IPS DF 6.9 (cell line): ENCODE data around the gene JMY.

ENCODE experiments used
- DNase-seq: peaks from one replicate; pipeline ENCODE4 v3.0.0-alpha.2; 2013; ENCODE audit warnings: low read depth, low spot score
- H3K27ac ChIP-seq: one replicate; pipeline ENCODE4 v1.5.1; 2013; ENCODE audit warnings: low read length, control low read depth
- H3K27me3 ChIP-seq: 2 replicates; pipeline ENCODE4 v1.6.1; 2013; ENCODE audit warnings: mild to moderate bottlenecking, low read length; ENCODE audit not compliant: control insufficient read depth, insufficient read depth
- H3K36me3 ChIP-seq: 2 replicates; pipeline ENCODE4 v1.6.1; 2013; ENCODE audit warnings: low read length; ENCODE audit not compliant: control insufficient read depth, insufficient read depth
- H3K4me1 ChIP-seq: 2 replicates; pipeline ENCODE4 v1.6.1; 2013; ENCODE audit warnings: low read length; ENCODE audit not compliant: control insufficient read depth, insufficient read depth
- H3K4me3 ChIP-seq: 2 replicates; pipeline ENCODE4 v1.5.1; 2013; ENCODE audit warnings: mild to moderate bottlenecking, low read length
- H3K9me3 ChIP-seq: 2 replicates; pipeline ENCODE4 v1.6.1; 2013; ENCODE audit warnings: low read length, inconsistent platforms; ENCODE audit not compliant: control insufficient read depth, insufficient read depth
- WGBS: extraction: QIAGEN DNeasy Blood & Tissue Kit; methylation state at CpG from one replicate; pipeline ENCODE4 v1.1.7; 2013; ENCODE audit warnings: mixed read lengths, missing lambda C conversion rate; ENCODE audit not compliant: insufficient read length, insufficient coverage; 5-methylcytosine and 5-hydroxymethylcytosine counted together

Gene JMY

DNA sequence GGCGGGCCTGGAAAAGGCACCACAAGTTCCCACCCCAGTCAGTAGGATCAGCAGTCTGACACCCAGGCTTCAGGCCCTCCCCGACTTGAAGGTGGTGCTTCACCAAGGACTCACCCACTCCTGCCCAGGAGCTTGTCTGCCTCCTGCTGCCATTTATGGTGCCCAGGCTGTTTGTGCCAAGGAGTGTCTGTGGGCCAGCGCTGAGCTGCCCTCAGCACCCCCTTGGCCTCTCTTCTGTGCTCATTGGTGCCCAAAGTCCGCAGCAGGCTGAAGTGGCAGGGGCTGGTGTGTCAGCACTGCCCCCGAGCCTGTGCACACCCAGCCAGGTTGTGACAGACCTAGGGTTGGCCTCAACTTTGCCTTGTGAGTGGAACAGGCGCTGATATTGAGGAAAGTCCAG, 23.5 kb downstream of the JMY start:
- H3K4me1 ChIP-seq = peaks cover 2% of the 10 kb centered on the region; the same call in 1 of the 2 replicates
- WGBS = no CpG with 5 or more reads among the region's 6 CpGs
- no peak overlapping the region for H3K27ac ChIP-seq
- DNase-seq = no peak
- no peak overlapping the region for H3K4me3 ChIP-seq
- H3K27me3 ChIP-seq = no peaks in the 10 kb centered on the region
- no peaks in the 10 kb centered on the region for H3K9me3 ChIP-seq
- no peaks in the 10 kb centered on the region for H3K36me3 ChIP-seq

DNA sequence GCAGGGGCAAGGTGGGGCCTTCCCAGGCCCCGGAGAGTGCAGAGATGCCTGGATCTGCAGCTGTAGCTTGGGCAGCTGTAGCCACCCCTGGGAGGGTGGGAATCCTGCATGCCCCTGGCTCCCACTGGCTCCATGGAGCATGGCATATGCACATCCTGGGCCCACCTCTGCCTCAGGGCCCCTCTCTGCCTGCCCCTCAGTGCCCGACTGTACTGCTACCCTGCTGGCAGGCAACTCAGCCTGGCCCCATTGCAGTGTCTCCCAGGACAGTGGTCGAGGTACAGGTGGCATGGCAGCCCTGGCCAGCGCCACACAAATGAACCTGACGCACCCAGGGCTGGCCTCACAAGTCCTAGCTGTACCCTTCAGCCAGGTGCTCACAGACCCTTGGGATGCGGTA, 23.9 kb downstream of the JMY start:
- Histone ChIP-seq H3K4me3 (no peak overlapping the region), H3K27me3 (no peaks in the 10 kb centered on the region), H3K36me3 (no peaks in the 10 kb centered on the region), H3K27ac (no peak overlapping the region), H3K9me3 (no peaks in the 10 kb centered on the region), H3K4me1 (peaks cover 2% of the 10 kb centered on the region; the same call in 1 of the 2 replicates)
- no CpG with 5 or more reads among the region's 6 CpGs for WGBS
- no peak for DNase-seq

- Histone ChIP-seq H3K27ac (no peak overlapping the region), H3K4me1 (no peaks in the 10 kb centered on the region), H3K36me3 (no peaks in the 10 kb centered on the region), H3K9me3 (no peaks in the 10 kb centered on the region), H3K4me3 (no peak overlapping the region), H3K27me3 (no peaks in the 10 kb centered on the region)
- 100% methylated on average over 1 of the region's 4 CpGs for WGBS
- DNase-seq = no peak
These were observed 26.0 kb downstream of the JMY start for GRCh38 chr5:79261897-79262296.

DNA sequence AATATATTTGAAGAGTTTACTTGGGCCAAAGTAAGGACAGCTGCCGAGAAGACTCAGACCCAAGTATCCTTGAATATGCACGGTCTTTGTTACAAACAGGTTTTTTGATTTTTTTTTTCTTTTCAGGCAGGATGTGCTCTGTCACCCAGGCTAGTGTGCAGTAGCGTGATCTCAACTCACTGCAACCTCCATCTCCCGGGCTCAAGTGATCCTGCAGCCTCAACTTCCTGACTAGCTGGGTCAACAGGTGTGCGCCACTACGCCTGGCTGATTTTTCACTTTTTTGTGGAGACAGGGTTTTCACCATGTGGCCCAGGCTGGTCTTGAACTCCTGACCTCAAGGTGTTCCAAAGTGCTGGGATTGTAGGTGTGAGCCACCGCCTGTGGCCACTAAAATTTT, 27.4 kb downstream of the JMY start:
- DNase-seq = no peak
- H3K9me3 ChIP-seq = no peaks in the 10 kb centered on the region
- H3K27ac ChIP-seq = no peak overlapping the region
- H3K4me3 ChIP-seq = no peak overlapping the region
- no peaks in the 10 kb centered on the region for H3K27me3 ChIP-seq
- WGBS = no CpG with 5 or more reads among the region's 7 CpGs
- no peaks in the 10 kb centered on the region for H3K36me3 ChIP-seq
- no peaks in the 10 kb centered on the region for H3K4me1 ChIP-seq

DNA sequence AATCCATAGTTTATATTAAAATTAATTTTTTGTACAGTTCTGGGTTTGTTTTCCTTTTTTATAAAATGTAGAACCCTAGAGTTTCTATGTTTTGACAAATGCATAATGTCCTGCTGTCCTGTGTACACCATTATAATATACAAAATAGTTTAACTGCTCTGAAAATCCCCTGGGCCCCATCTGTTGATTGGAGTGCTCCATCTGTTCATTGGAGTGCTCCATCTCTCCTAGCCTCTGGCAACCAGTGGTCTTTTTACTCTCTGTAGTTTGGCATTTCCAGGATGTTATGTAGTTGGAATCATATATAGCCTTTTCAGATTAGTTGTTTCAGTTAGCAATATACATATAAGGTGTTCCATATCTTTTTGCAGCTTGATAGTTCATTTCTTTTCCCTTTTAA, 31.2 kb downstream of the JMY start:
- no peak overlapping the region for H3K27ac ChIP-seq
- no peak overlapping the region for H3K4me3 ChIP-seq
- no peak for DNase-seq
- H3K9me3 ChIP-seq = no peaks in the 10 kb centered on the region
- H3K36me3 ChIP-seq = no peaks in the 10 kb centered on the region
- no peaks in the 10 kb centered on the region for H3K27me3 ChIP-seq
- no peaks in the 10 kb centered on the region for H3K4me1 ChIP-seq

- WGBS = no CpG with 5 or more reads among the region's 3 CpGs
- no peaks in the 10 kb centered on the region for H3K36me3 ChIP-seq
- DNase-seq = no peak
These were observed 33.8 kb downstream of the JMY start for GRCh38 chr5:79269733-79270166.

DNA sequence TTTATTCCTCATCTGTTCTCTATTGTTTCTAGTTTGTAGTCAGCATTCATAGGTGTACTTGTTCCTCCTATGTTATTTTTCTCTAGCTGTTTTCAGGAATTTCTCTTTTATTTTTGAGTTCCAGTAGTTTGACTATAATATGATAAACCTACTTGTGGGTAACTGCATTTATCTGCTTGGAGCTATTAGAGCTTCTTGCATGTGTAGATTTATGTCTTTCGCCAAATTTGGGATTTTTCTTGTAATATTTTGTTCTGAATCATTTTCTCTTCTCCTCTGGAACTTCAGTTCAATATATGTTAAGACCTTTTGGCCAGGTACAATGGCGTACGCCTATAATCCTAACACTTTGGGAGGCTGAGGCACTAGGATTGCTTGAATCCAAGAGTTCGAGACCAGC, 37.4 kb downstream of the JMY start:
- no peak overlapping the region for H3K4me3 ChIP-seq
- H3K9me3 ChIP-seq = no peaks in the 10 kb centered on the region
- H3K27ac ChIP-seq = no peak overlapping the region
- no CpG with 5 or more reads among the region's 4 CpGs for WGBS
- H3K36me3 ChIP-seq = no peaks in the 10 kb centered on the region
- H3K4me1 ChIP-seq = no peaks in the 10 kb centered on the region
- no peaks in the 10 kb centered on the region for H3K27me3 ChIP-seq
- no peak for DNase-seq

More at GRCh38 chr5:79269733-79270166, 33.8 kb downstream of the JMY start:
- Histone ChIP-seq H3K27ac (no peak overlapping the region), H3K27me3 (no peaks in the 10 kb centered on the region), H3K4me3 (no peak overlapping the region), H3K4me1 (no peaks in the 10 kb centered on the region), H3K9me3 (no peaks in the 10 kb centered on the region)

DNA sequence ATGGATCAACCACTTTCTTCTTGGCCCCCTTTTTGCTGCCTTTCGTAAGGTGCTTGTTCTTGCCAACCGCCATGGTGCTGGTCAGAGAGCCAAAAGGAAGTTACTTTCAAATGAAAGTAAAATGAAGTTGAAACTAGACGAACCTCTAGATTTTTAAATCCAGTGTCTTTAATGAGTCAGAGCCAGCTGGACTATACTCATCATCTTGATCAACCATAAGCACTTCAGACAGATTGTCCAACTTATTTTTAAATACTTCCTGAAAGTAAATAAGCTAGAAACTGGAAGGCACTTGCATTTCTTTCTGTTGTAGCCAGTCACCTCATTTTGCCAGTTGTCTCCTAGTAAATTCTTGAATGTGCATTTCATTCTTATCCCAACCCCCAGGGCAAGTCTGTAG, 48.9 kb downstream of the JMY start:
- DNase-seq = no peak
- no CpG with 5 or more reads among the region's 3 CpGs for WGBS
- Histone ChIP-seq H3K27me3 (no peaks in the 10 kb centered on the region), H3K4me3 (no peak overlapping the region), H3K27ac (no peak overlapping the region), H3K36me3 (no peaks in the 10 kb centered on the region), H3K9me3 (no peaks in the 10 kb centered on the region), H3K4me1 (no peaks in the 10 kb centered on the region)

DNA sequence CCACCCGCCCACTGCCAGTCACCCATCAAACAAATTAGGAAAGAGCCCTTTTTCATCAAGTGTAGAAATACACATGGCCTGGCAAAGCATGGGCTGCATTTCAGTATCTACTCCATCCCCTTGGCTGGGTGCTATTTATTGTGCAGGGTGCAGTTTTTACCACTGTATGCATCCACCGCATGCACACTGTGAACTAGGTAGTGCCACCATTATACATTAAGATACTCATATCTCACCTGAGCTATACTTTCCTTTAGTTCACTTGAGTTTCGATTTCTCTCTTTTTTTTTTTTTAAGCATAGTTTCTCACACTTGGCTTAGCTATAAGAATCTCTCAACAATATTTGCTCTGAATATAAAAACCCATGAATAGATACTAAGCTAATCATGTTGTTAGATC, 49.4 kb downstream of the JMY start:
- H3K4me3 ChIP-seq = no peak overlapping the region
- no peak for DNase-seq
- no peaks in the 10 kb centered on the region for H3K27me3 ChIP-seq
- WGBS = no CpG with 5 or more reads among the region's 3 CpGs
- no peaks in the 10 kb centered on the region for H3K9me3 ChIP-seq
- H3K36me3 ChIP-seq = no peaks in the 10 kb centered on the region
- no peaks in the 10 kb centered on the region for H3K4me1 ChIP-seq
- H3K27ac ChIP-seq = no peak overlapping the region

DNA sequence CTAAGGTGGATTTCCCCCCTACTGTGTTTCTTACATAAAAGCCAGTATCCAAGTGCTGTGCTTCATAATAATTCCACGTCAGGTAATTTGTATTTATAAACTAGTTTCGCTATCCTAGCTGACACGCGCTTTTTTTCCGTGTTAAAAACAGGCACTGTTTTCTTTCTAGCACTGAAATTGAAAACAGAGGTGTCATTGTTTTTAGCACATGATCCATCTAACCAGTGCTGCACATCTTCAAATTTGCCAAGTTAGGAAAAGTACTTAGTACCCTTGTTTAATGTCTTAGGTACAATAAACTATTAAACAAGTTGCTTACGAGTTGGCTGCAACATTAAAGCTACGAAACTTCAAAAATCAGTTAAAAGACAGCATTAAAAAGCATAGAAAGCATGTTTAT, 49.9 kb downstream of the JMY start:
- no peaks in the 10 kb centered on the region for H3K9me3 ChIP-seq
- DNase-seq = no peak
- H3K27me3 ChIP-seq = no peaks in the 10 kb centered on the region
- H3K4me3 ChIP-seq = no peak overlapping the region
- no peaks in the 10 kb centered on the region for H3K4me1 ChIP-seq
- WGBS = no CpG with 5 or more reads among the region's 7 CpGs
- no peaks in the 10 kb centered on the region for H3K36me3 ChIP-seq
- no peak overlapping the region for H3K27ac ChIP-seq

GRCh38 chr5:79287380-79287779, 51.4 kb downstream of the JMY start:
- no CpG with 5 or more reads among the region's 4 CpGs for WGBS
- Histone ChIP-seq H3K4me3 (no peak overlapping the region), H3K4me1 (no peaks in the 10 kb centered on the region), H3K27ac (no peak overlapping the region), H3K27me3 (no peaks in the 10 kb centered on the region), H3K9me3 (no peaks in the 10 kb centered on the region), H3K36me3 (no peaks in the 10 kb centered on the region)
- DNase-seq = no peak
